Measurements from ENCODE around the gene TPPP. TPM values are rescaled to one million over a fixed set of nuclear protein-coding genes. Genes with fewer than 3 reads are reported as not detected.

The TPPP gene
- total RNA-seq, 1 experiment from 2014 or later = 0.18 TPM

DNA sequence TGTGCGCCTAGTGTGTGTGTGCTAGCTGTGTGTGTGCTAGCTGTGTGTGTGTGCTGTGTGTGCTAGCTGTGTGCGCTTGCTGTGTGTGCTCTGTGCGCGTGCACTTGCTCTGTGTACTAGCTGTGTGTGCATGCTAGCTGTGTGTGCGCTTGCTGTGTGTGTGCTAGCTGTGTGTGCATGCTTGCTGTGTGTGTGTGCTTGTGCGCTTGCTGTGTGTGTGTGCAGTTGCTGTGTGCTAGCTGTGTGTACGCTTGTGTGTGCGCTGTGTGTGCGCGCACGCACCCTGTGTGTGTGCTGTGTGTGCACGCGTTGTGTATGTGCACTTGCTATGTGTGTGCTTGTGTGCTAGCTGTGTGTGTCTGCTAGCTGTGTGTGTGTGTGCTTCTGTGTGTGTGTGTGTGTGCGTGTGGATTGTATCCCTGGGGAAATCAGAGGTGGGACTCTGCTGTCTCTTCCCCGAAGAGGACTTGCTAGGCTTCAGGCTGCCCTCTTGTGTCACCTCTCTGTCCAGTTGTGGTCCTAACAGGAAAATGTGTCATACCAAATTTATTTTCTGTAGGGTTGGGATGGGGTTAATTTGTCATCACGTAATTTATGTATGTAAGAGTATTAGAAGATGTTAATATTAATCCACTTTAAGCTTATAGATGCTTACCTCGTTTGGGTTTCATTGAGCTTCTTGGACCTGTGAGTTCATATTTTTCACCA, 38.9 kb downstream of the TPPP start:
- intact Hi-C loops (cut with micrococcal nuclease; ENCODE audit: unreplicated experiment) = no loop called here
- ChIA-PET POLR2A (no interaction called here), CTCF (no interaction called here)
- TF ChIP-seq, protein P1, sequence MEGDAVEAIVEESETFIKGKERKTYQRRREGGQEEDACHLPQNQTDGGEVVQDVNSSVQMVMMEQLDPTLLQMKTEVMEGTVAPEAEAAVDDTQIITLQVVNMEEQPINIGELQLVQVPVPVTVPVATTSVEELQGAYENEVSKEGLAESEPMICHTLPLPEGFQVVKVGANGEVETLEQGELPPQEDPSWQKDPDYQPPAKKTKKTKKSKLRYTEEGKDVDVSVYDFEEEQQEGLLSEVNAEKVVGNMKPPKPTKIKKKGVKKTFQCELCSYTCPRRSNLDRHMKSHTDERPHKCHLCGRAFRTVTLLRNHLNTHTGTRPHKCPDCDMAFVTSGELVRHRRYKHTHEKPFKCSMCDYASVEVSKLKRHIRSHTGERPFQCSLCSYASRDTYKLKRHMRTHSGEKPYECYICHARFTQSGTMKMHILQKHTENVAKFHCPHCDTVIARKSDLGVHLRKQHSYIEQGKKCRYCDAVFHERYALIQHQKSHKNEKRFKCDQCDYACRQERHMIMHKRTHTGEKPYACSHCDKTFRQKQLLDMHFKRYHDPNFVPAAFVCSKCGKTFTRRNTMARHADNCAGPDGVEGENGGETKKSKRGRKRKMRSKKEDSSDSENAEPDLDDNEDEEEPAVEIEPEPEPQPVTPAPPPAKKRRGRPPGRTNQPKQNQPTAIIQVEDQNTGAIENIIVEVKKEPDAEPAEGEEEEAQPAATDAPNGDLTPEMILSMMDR (IDR thresholded peaks at IDR 0.05; ENCODE audit: insufficient read depth in 1 of 2, low read depth in 1 of 2, low read length in 1 of 2, severe bottlenecking in 1 of 2, unreplicated experiment in 1 of 2) = no peak
- Histone ChIP-seq H3K4me1 (no peaks in the 10 kb centered on the region), H3K4me3 (ENCODE audit: low read depth, low read length) (no peak overlapping the region), H3K27me3 (replicated peaks; ENCODE audit: control insufficient read depth, insufficient read depth, low read length) (no peaks in the 10 kb centered on the region), H3K9me3 (no peaks in the 10 kb centered on the region), H3K36me3 (ENCODE audit: control insufficient read depth, insufficient read depth, low read length) (peaks cover 8% of the 10 kb centered on the region)
- Mint-ChIP-seq H3K4me3 (ENCODE audit: unreplicated experiment) (no peak overlapping the region), H3K27me3 (ENCODE audit: insufficient read depth, unreplicated experiment) (no peaks in the 10 kb centered on the region), H3K27ac (ENCODE audit: unreplicated experiment) (no peak overlapping the region), H3K4me1 (ENCODE audit: low read depth, unreplicated experiment) (no peaks in the 10 kb centered on the region), H3K9me3 (ENCODE audit: unreplicated experiment) (no peaks in the 10 kb centered on the region), H3K36me3 (ENCODE audit: insufficient read depth, unreplicated experiment) (peaks cover 37% of the 10 kb centered on the region)
- DNase-seq = no peak
- BruUV-seq (replicated peaks) = no TSS peak

DNA sequence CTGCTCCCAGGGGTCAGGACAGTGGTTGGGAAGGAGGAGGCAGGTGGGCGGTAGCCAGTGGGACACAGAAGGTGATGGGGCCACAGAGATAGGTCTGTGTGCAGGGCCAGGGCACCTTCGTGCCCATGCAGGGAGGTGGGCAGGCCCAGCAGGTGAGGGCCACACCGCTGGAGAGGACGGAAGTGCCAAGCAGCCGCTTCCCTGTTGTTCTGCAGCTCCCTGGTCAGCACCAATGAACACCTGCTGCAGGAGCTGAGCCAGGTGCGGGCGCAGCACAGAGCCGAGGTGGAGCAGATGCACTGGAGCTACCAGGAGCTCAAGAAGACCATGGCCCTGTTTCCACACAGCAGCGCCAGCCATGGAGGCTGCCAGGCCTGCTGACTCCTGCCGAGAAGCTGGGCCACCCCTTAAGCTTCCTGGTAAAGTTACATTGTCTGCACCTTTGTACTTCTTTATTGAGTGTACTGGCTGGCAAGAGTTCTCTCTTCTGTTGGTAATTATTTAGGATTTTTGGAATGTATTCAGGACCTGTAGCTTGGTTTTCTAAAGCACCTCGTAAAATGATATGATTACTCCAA, 40.3 kb downstream of the TPPP start:
- no TSS peak for BruUV-seq (replicated peaks)
- Mint-ChIP-seq H3K4me3 (ENCODE audit: unreplicated experiment) (no peak overlapping the region), H3K27ac (ENCODE audit: unreplicated experiment) (no peak overlapping the region), H3K27me3 (ENCODE audit: insufficient read depth, unreplicated experiment) (no peaks in the 10 kb centered on the region), H3K4me1 (ENCODE audit: low read depth, unreplicated experiment) (no peaks in the 10 kb centered on the region), H3K9me3 (ENCODE audit: unreplicated experiment) (no peaks in the 10 kb centered on the region), H3K36me3 (ENCODE audit: insufficient read depth, unreplicated experiment) (peaks cover 24% of the 10 kb centered on the region)
- CTCF ChIA-PET = interaction anchor here (0.7 kb wide), 1 partner anchor 711 kb away, joined by 4 read pairs; no protein-coding TSS in a partner anchor
- H3K27me3 ChIP-seq (replicated peaks; ENCODE audit: control insufficient read depth, insufficient read depth, low read length) = no peaks in the 10 kb centered on the region
- POLR2A ChIA-PET = no interaction called here
- intact Hi-C loops (cut with micrococcal nuclease; ENCODE audit: unreplicated experiment) = no loop called here
- no peaks in the 10 kb centered on the region for H3K4me1 ChIP-seq
- H3K9me3 ChIP-seq = 0 out of 2 replicates have a peak, but pooled peaks cover under 1% of the 10 kb centered on the region
- TF ChIP-seq, protein P1 (IDR thresholded peaks at IDR 0.05; ENCODE audit: insufficient read depth in 1 of 2, low read depth in 1 of 2, low read length in 1 of 2, severe bottlenecking in 1 of 2, unreplicated experiment in 1 of 2) = no peak
- H3K4me3 ChIP-seq (ENCODE audit: low read depth, low read length) = no peak overlapping the region
- H3K36me3 ChIP-seq (ENCODE audit: control insufficient read depth, insufficient read depth, low read length) = peaks cover 8% of the 10 kb centered on the region
- no peak for DNase-seq

DNA sequence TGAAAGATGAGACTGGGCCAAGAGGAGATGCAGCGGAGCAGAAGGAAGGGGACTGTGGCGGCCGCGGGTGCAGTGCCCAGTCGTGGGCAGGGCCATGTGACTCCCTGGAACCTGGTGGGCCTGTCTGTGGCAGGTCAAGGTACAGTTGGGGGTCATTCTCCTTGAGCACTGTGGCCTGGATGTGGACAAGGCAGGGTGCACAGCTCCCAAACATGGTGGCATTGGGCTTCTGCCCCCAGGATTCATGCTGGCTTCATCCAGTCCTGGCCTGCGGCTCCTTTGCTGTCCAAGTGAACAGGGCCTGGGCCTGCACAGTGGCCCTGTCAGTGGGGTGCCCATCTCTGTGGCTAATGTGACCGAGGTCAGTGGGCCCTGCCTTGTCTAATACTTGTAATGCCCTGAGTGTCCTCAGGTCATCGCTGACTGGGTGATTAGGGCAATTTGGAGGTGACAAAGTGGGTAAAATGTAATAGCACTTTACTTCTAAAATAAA, 41.1 kb downstream of the TPPP start:
- intact Hi-C loops (cut with micrococcal nuclease; ENCODE audit: unreplicated experiment) = no loop called here
- Mint-ChIP-seq H3K27me3 (ENCODE audit: insufficient read depth, unreplicated experiment) (no peaks in the 10 kb centered on the region), H3K4me3 (ENCODE audit: unreplicated experiment) (no peak overlapping the region), H3K36me3 (ENCODE audit: insufficient read depth, unreplicated experiment) (peaks cover 17% of the 10 kb centered on the region), H3K27ac (ENCODE audit: unreplicated experiment) (no peak overlapping the region), H3K9me3 (ENCODE audit: unreplicated experiment) (no peaks in the 10 kb centered on the region), H3K4me1 (ENCODE audit: low read depth, unreplicated experiment) (no peaks in the 10 kb centered on the region)
- TF ChIP-seq, protein P1 (IDR thresholded peaks at IDR 0.05; ENCODE audit: insufficient read depth in 1 of 2, low read depth in 1 of 2, low read length in 1 of 2, severe bottlenecking in 1 of 2, unreplicated experiment in 1 of 2) = no peak
- H3K4me3 ChIP-seq (ENCODE audit: low read depth, low read length) = no peak overlapping the region
- ChIA-PET CTCF (no interaction called here), POLR2A (no interaction called here)
- no TSS peak for BruUV-seq (replicated peaks)
- no peaks in the 10 kb centered on the region for H3K4me1 ChIP-seq
- DNase-seq = no peak
- peaks cover 3% of the 10 kb centered on the region; the same call in 1 of the 2 replicates for H3K9me3 ChIP-seq
- H3K27me3 ChIP-seq (replicated peaks; ENCODE audit: control insufficient read depth, insufficient read depth, low read length) = no peaks in the 10 kb centered on the region
- peaks cover 14% of the 10 kb centered on the region for H3K36me3 ChIP-seq (ENCODE audit: control insufficient read depth, insufficient read depth, low read length)

Measured in Caco-2 (cell line).